Stimulated activated naive B cell treated with anti-CD40 and anti-IgM and Interleukin-4, amounts not matched to agents 10 μg/mL and 1 μg/mL and 100 μg/mL, for 72 hours (primary cell): ENCODE measurements around the gene MARCHF10.
"Not testable (repeated sequence)": the region's sequence is repeated elsewhere in the genome, so short reads cannot be mapped to it uniquely, and the experiment has no call there.

Experiments
- ATAC-seq, 2 donors: fragments of 150-1000 bp; cut with Tn5 transposase; replicated peaks; 2 replicates each; pipeline ENCODE4 v1.10.0; 2021; ENCODE audit warnings: moderate library complexity in 1 of 2
- DNase-seq: peaks from one replicate; pipeline ENCODE4 v3.0.0; 2021
- H3K27ac Mint-ChIP-seq: one replicate; pipeline ENCODE4 v1.8.0; 2022; ENCODE audit warnings: mild to moderate bottlenecking, mixed read lengths
- H3K27me3 Mint-ChIP-seq, 2 donors: one replicate each; pipeline ENCODE4 v1.8.0; 2022; ENCODE audit warnings: mixed read lengths in 2 of 2
- H3K36me3 Mint-ChIP-seq, 2 donors: one replicate each; pipeline ENCODE4 v1.8.0; 2022; ENCODE audit warnings: mixed read lengths in 2 of 2, mild to moderate bottlenecking in 1 of 2
- H3K4me1 Mint-ChIP-seq, 2 donors: one replicate each; pipeline ENCODE4 v1.8.0; 2022; ENCODE audit warnings: mixed read lengths in 2 of 2, mild to moderate bottlenecking in 1 of 2
- H3K4me3 Mint-ChIP-seq, 2 donors: one replicate each; pipeline ENCODE4 v1.8.0; 2022; ENCODE audit warnings: mild to moderate bottlenecking in 2 of 2, mixed read lengths in 2 of 2, moderate library complexity in 1 of 2
- H3K9me3 Mint-ChIP-seq, 2 donors: one replicate each; pipeline ENCODE4 v1.8.0; 2022; ENCODE audit warnings: mixed read lengths in 2 of 2, mild to moderate bottlenecking in 1 of 2

Gene MARCHF10, protein sequence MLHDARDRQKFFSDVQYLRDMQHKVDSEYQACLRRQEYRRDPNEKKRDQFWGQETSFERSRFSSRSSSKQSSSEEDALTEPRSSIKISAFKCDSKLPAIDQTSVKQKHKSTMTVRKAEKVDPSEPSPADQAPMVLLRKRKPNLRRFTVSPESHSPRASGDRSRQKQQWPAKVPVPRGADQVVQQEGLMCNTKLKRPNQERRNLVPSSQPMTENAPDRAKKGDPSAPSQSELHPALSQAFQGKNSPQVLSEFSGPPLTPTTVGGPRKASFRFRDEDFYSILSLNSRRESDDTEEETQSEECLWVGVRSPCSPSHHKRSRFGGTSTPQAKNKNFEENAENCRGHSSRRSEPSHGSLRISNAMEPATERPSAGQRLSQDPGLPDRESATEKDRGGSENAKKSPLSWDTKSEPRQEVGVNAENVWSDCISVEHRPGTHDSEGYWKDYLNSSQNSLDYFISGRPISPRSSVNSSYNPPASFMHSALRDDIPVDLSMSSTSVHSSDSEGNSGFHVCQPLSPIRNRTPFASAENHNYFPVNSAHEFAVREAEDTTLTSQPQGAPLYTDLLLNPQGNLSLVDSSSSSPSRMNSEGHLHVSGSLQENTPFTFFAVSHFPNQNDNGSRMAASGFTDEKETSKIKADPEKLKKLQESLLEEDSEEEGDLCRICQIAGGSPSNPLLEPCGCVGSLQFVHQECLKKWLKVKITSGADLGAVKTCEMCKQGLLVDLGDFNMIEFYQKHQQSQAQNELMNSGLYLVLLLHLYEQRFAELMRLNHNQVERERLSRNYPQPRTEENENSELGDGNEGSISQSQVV

GRCh38 chr17:62807812-62808575 lies at the start of gene MARCHF10:
Gene MARCHF10 (minus strand): TSS chr17:62808314. CDS start chr17:62801735, 6,579 bp downstream.
- Mint-ChIP-seq H3K36me3 (no peaks in the 10 kb centered on the region), H3K4me1 (peaks cover 4 to 11% of the 10 kb centered on the region in 2 donors), H3K4me3 (peak within 1 kb of the TSS; percentile 59 to 68), H3K9me3 (no peaks in the 10 kb centered on the region), H3K27me3 (peaks cover 15 to 24% of the 10 kb centered on the region in 2 donors), H3K27ac (no peak within 1 kb of the TSS)
- peak; percentile 18 for DNase-seq
- peak; percentile 54 to 69 for ATAC-seq

GRCh38 chr17:62857526-62857925 lies 49.4 kb upstream of the MARCHF10 start:
- H3K4me3 Mint-ChIP-seq = no peak overlapping the region
- H3K27me3 Mint-ChIP-seq = peaks cover 0 to 7% of the 10 kb centered on the region in 2 donors
- no peaks in the 10 kb centered on the region for H3K9me3 Mint-ChIP-seq
- ATAC-seq = no peak
- no peak for DNase-seq
- no peak overlapping the region for H3K27ac Mint-ChIP-seq
- no peaks in the 10 kb centered on the region for H3K36me3 Mint-ChIP-seq
- H3K4me1 Mint-ChIP-seq = no peaks in the 10 kb centered on the region

DNA sequence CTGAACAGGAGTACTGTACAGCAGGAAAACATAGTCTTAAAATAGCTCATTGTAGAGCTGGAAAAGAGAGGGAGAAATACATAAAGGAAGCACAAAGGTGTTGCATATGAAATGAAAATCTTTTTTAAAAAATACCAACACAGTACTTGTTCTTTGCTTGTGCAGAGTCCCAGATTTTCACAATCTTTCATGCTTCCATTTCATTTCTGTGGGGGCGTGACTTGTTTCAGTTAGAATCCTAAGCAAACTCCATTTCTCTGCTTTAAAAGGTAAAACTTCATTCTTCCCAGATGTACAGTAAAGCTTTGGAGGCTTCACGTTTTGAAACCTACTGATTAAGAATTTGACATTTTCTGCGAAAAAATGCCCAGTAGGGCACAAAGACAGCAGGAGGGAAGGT lies 48.5 kb upstream of the MARCHF10 start:
- Mint-ChIP-seq H3K9me3 (no peaks in the 10 kb centered on the region), H3K4me3 (no peak overlapping the region), H3K36me3 (no peaks in the 10 kb centered on the region), H3K27ac (no peak overlapping the region), H3K27me3 (peaks cover 0 to 2% of the 10 kb centered on the region in 2 donors), H3K4me1 (no peaks in the 10 kb centered on the region)
- ATAC-seq (no peak), DNase-seq (no peak)

DNA sequence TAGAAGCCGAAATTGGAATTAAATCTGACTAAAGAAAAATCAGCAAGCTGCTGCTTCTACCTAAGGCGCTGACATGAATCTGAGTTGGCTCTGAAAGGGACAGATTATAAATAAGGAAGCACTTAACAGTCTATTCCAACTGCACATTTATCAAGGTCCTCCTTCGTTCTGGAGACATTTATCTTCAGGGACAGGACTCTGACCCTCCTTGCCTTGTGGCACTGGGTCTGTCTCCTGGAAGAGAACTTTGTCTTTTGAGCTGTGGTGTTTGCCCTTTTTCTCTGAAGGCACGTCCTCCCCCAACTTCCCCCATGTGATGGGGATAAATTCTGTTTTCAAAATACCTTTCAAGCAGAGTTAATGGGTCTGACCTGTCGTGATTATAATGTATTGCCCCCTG lies 47.0 kb upstream of the MARCHF10 start:
- H3K27ac Mint-ChIP-seq = no peak overlapping the region

DNA sequence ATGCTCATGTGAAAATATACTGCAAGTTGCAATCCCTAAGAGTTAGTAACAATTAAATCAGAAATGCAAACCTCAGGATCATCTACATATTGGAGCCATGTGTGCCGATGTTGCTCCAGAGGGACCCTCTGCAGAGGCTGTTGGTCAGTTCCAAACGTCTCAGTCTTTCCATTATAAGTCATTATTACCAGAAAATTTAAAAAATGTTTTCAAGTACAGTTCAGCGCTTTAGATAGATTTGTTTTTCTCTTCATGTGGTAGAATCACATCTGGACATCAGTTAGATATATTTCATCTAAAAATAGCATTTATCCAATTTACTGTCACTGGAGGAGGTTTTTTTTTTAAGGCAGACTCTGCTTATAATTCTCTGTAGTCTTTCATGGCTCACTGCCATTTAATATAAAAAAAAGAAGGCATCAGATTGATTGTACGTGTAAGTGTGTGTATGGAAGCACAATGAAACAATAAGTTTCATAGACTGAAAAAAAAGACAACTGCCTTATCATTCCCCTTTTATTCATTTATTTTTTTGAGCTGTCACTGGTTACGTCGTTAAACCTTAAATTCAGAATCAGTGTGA lies 46.1 kb upstream of the MARCHF10 start:
- Mint-ChIP-seq H3K4me1 (no peaks in the 10 kb centered on the region), H3K9me3 (no peaks in the 10 kb centered on the region), H3K36me3 (no peaks in the 10 kb centered on the region), H3K27me3 (peaks cover 0 to 4% of the 10 kb centered on the region in 2 donors), H3K27ac (no peak overlapping the region), H3K4me3 (no peak overlapping the region)
- no peak for ATAC-seq
- DNase-seq = no peak

More for the DNA sequence above, 47.0 kb upstream of the MARCHF10 start:
- H3K36me3 Mint-ChIP-seq = no peaks in the 10 kb centered on the region
- no peaks in the 10 kb centered on the region for H3K9me3 Mint-ChIP-seq
- DNase-seq = no peak
- no peak overlapping the region for H3K4me3 Mint-ChIP-seq
- H3K27me3 Mint-ChIP-seq = peaks cover 0 to 4% of the 10 kb centered on the region in 2 donors
- no peak for ATAC-seq
- H3K4me1 Mint-ChIP-seq = no peaks in the 10 kb centered on the region

DNA sequence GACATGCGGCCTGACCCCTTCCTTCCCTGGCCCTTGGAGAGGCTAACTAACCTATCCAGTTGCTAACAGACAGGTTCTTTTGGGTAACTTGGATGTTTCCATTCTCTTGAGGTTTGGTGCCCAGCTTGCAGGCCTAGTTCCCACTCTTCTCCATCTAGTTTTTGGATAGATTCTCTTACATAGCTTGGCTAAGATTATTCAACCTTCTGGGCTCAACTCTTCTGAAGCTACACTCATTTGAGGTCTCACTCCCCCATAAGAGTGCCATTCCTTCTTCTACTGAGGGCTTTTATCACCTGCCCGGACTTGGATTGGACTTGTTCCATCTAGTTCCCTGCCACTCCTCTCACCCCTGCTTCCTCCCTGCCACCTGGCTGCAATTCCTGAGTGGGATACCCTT lies 44.1 kb upstream of the MARCHF10 start:
- no peak for DNase-seq
- Mint-ChIP-seq H3K27me3 (peaks cover 0 to 8% of the 10 kb centered on the region in 2 donors), H3K4me1 (no peaks in the 10 kb centered on the region), H3K4me3 (no peak overlapping the region), H3K36me3 (no peaks in the 10 kb centered on the region), H3K9me3 (no peaks in the 10 kb centered on the region), H3K27ac (no peak overlapping the region)
- no peak for ATAC-seq

GRCh38 chr17:62849591-62850415 lies 41.7 kb upstream of the MARCHF10 start:
- not testable (repeated sequence) for H3K36me3 Mint-ChIP-seq, DNase-seq, H3K4me1 Mint-ChIP-seq, H3K9me3 Mint-ChIP-seq, ATAC-seq, H3K27ac Mint-ChIP-seq, H3K4me3 Mint-ChIP-seq
- peaks cover 0 to 11% of the 10 kb centered on the region in 2 donors for H3K27me3 Mint-ChIP-seq

- Mint-ChIP-seq H3K36me3 (no peaks in the 10 kb centered on the region), H3K9me3 (no peaks in the 10 kb centered on the region), H3K27ac (no peak overlapping the region), H3K27me3 (peaks cover 0 to 11% of the 10 kb centered on the region in 2 donors), H3K4me3 (no peak overlapping the region), H3K4me1 (no peaks in the 10 kb centered on the region)
- DNase-seq (no peak), ATAC-seq (no peak)
Measured at GRCh38 chr17:62848334-62848733, 40.2 kb upstream of the MARCHF10 start.

DNA sequence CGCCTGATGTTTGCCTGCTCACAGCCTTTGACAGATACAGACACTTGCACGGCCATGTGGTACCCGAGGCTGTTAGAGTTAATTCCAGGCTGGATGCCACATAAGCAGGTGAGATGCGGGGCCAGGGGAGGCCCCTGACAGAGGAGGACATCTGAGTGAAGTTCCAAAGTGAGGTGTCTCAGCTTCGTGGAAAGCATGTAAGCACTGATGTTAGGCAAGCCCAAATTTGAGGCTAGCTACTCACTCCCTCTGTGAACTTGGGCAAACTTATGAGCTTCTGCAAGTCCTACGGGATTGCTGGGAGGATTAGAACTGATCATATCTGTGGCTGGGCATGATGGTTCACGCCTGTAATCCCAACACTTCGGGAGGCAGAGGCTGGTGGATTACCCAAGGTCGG lies 39.3 kb upstream of the MARCHF10 start:
- no peaks in the 10 kb centered on the region for H3K36me3 Mint-ChIP-seq
- H3K27me3 Mint-ChIP-seq = peaks cover 0 to 11% of the 10 kb centered on the region in 2 donors
- H3K9me3 Mint-ChIP-seq = no peaks in the 10 kb centered on the region
- no peak for DNase-seq
- ATAC-seq = no peak
- no peak overlapping the region for H3K4me3 Mint-ChIP-seq
- no peaks in the 10 kb centered on the region for H3K4me1 Mint-ChIP-seq
- H3K27ac Mint-ChIP-seq = no peak overlapping the region

DNA sequence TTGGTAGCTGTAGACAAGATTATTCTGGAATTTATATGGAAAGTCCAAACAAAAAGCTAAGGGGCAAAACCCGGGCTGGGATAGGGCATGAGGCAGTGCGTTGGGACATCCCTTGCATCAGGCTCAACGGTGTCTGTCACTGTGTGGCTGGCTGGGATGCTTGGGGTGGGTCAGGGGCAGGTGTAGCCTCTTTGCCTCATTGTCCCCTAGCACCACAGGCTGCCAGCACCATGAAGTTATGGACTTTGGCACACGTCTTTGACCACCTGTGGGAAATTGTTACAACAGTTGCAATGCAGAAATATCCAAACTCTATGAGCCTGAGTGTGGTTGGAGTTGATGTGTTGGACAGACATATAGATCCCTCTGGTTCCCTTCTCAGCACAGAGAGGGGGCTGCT lies 32.8 kb upstream of the MARCHF10 start:
- ATAC-seq (no peak), DNase-seq (no peak)
- H3K4me1 Mint-ChIP-seq = no peaks in the 10 kb centered on the region
- H3K4me3 Mint-ChIP-seq = no peak overlapping the region
- H3K9me3 Mint-ChIP-seq = peaks cover 0 to 4% of the 10 kb centered on the region in 2 donors
- peaks cover 13 to 18% of the 10 kb centered on the region in 2 donors for H3K27me3 Mint-ChIP-seq
- peaks cover 0 to 4% of the 10 kb centered on the region in 2 donors for H3K36me3 Mint-ChIP-seq
- H3K27ac Mint-ChIP-seq = no peak overlapping the region

DNA sequence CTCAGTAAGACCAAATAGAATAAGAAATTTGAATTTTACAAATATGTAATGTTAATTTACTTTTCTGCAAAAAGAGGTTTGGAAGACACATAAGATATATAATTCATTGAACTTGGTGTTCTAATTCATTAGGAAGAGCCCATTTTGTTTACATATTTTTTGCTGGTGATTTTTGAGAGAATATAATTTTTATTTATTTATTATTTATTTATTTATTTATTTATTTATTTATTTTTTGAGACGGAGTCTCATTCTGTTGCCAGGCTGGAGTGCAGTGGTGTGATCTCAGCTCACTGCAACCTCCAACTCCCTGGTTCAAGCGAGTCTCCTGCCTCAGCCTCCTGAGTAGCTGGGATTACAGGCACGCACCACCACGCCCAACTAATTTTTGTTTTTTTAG lies 25.7 kb upstream of the MARCHF10 start:
- H3K27me3 Mint-ChIP-seq, H3K9me3 Mint-ChIP-seq, ATAC-seq, H3K36me3 Mint-ChIP-seq, DNase-seq, H3K27ac Mint-ChIP-seq, H3K4me3 Mint-ChIP-seq, H3K4me1 Mint-ChIP-seq: not testable (repeated sequence)

DNA sequence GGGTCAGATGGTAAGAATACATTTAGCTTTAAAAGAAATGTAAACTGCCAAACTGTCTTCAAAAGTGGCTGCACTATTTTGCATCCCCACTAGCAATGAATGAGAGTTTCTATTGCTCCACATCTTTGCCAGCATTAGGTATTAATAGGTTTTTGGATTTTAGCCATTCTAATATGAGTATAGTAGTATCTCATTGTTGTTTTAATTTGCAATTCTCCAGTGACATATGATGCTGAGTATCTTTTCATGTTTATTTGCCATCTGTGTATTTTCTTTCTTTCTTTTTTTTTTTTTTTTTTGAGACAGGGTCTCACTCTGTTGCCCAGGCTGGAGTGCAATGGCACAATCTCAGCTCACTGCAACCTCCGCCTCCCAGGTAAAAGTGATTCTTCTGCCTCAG lies 24.3 kb upstream of the MARCHF10 start:
- Mint-ChIP-seq H3K4me3 (no peak overlapping the region), H3K27me3 (no peaks in the 10 kb centered on the region)

GRCh38 chr17:62831066-62831465 lies 23.0 kb upstream of the MARCHF10 start:
- not testable (repeated sequence) for H3K9me3 Mint-ChIP-seq, H3K36me3 Mint-ChIP-seq, H3K27ac Mint-ChIP-seq, H3K4me3 Mint-ChIP-seq, DNase-seq, H3K27me3 Mint-ChIP-seq, ATAC-seq
- H3K4me1 Mint-ChIP-seq = peaks cover 4 to 13% of the 10 kb centered on the region in 2 donors

More for the DNA sequence above, 24.3 kb upstream of the MARCHF10 start:
- ATAC-seq (no peak), DNase-seq (no peak)
- peaks cover 4 to 13% of the 10 kb centered on the region in 2 donors for H3K4me1 Mint-ChIP-seq
- H3K27ac Mint-ChIP-seq = no peak overlapping the region
- peaks cover 0 to 2% of the 10 kb centered on the region in 2 donors for H3K9me3 Mint-ChIP-seq
- peaks cover 0 to 4% of the 10 kb centered on the region in 2 donors for H3K36me3 Mint-ChIP-seq
